ENCODE data around the gene ELSPBP1. TPM values are rescaled to one million over a fixed set of nuclear protein-coding genes. Genes with fewer than 3 reads are reported as not detected.

Gene ELSPBP1
- polyA plus RNA-seq, 4 donors = not detected

- DNase-seq (no peak), FAIRE-seq (no peak)
- WGBS, 3 donors = 74 to 81% (median 77%) methylated on average over 10 of the region's 10 CpGs
- peaks cover 0 to 5% of the 10 kb centered on the region in 2 donors for H3K9me3 ChIP-seq (ENCODE audit: control insufficient read depth in 2 of 2, insufficient read depth in 1 of 2, low read depth in 1 of 2, low read length in 1 of 2)
- H3K4me3 ChIP-seq (ENCODE audit: low read depth in 1 of 3, low read length in 3 of 3) = no peak overlapping the region
- H3K36me3 ChIP-seq (ENCODE audit: control insufficient read depth in 3 of 3, insufficient read depth in 2 of 3, low read depth in 1 of 3, low read length in 3 of 3) = no peaks in the 10 kb centered on the region
- no peaks in the 10 kb centered on the region for H3K4me1 ChIP-seq (ENCODE audit: control insufficient read depth in 3 of 3, insufficient read depth in 2 of 3, low read depth in 1 of 3, low read length in 2 of 3)
- no peaks in the 10 kb centered on the region for H3K27me3 ChIP-seq (ENCODE audit: control insufficient read depth in 3 of 3, insufficient read depth in 3 of 3, low read length in 3 of 3)
- no peak overlapping the region for H3K27ac ChIP-seq (ENCODE audit: low read depth in 1 of 3, low read length in 2 of 3)
Measured at GRCh38 chr19:48051335-48052033, 57.1 kb downstream of the ELSPBP1 start.

- Histone ChIP-seq H3K9me3 (ENCODE audit: control insufficient read depth in 2 of 2, insufficient read depth in 1 of 2, low read depth in 1 of 2, low read length in 1 of 2) (peaks cover 0 to 3% of the 10 kb centered on the region in 2 donors), H3K36me3 (ENCODE audit: control insufficient read depth in 3 of 3, insufficient read depth in 2 of 3, low read depth in 1 of 3, low read length in 3 of 3) (no peaks in the 10 kb centered on the region), H3K4me1 (ENCODE audit: control insufficient read depth in 3 of 3, insufficient read depth in 2 of 3, low read depth in 1 of 3, low read length in 2 of 3) (no peaks in the 10 kb centered on the region), H3K4me3 (ENCODE audit: low read depth in 1 of 3, low read length in 3 of 3) (no peak overlapping the region), H3K27ac (ENCODE audit: low read depth in 1 of 3, low read length in 2 of 3) (no peak overlapping the region), H3K27me3 (ENCODE audit: control insufficient read depth in 3 of 3, insufficient read depth in 3 of 3, low read length in 3 of 3) (no peaks in the 10 kb centered on the region)
- no peak for FAIRE-seq
- 81 to 90% (median 88%) methylated on average over 5 of the region's 5 CpGs for WGBS, 3 donors
- DNase-seq = no peak
Measured at GRCh38 chr19:48053076-48053475, 58.6 kb downstream of the ELSPBP1 start.

GRCh38 chr19:48053856-48054255 is 59.4 kb downstream of the ELSPBP1 start:
- no peaks in the 10 kb centered on the region for H3K27me3 ChIP-seq (ENCODE audit: control insufficient read depth in 3 of 3, insufficient read depth in 3 of 3, low read length in 3 of 3)
- no peak overlapping the region for H3K27ac ChIP-seq (ENCODE audit: low read depth in 1 of 3, low read length in 2 of 3)
- H3K36me3 ChIP-seq (ENCODE audit: control insufficient read depth in 3 of 3, insufficient read depth in 2 of 3, low read depth in 1 of 3, low read length in 3 of 3) = no peaks in the 10 kb centered on the region
- no peak for DNase-seq
- H3K4me1 ChIP-seq (ENCODE audit: control insufficient read depth in 3 of 3, insufficient read depth in 2 of 3, low read depth in 1 of 3, low read length in 2 of 3) = no peaks in the 10 kb centered on the region
- no peak for FAIRE-seq
- WGBS, 3 donors = 80 to 83% (median 83%) methylated on average over 5 of the region's 5 CpGs
- H3K9me3 ChIP-seq (ENCODE audit: control insufficient read depth in 2 of 2, insufficient read depth in 1 of 2, low read depth in 1 of 2, low read length in 1 of 2) = peaks cover 0 to 3% of the 10 kb centered on the region in 2 donors
- no peak overlapping the region for H3K4me3 ChIP-seq (ENCODE audit: low read depth in 1 of 3, low read length in 3 of 3)

GRCh38 chr19:48059331-48059730 is 64.9 kb downstream of the ELSPBP1 start:
- peaks cover 0 to 3% (median 3%) of the 10 kb centered on the region in 3 donors for H3K27me3 ChIP-seq (ENCODE audit: control insufficient read depth in 3 of 3, insufficient read depth in 3 of 3, low read length in 3 of 3)
- H3K27ac ChIP-seq (ENCODE audit: low read depth in 1 of 3, low read length in 2 of 3) = no peak overlapping the region
- no peak overlapping the region for H3K4me3 ChIP-seq (ENCODE audit: low read depth in 1 of 3, low read length in 3 of 3)
- WGBS, 3 donors = 75 to 87% (median 82%) methylated on average over 6 of the region's 6 CpGs
- no peaks in the 10 kb centered on the region for H3K4me1 ChIP-seq (ENCODE audit: control insufficient read depth in 3 of 3, insufficient read depth in 2 of 3, low read depth in 1 of 3, low read length in 2 of 3)
- FAIRE-seq = no peak
- DNase-seq = no peak
- H3K9me3 ChIP-seq (ENCODE audit: control insufficient read depth in 2 of 2, insufficient read depth in 1 of 2, low read depth in 1 of 2, low read length in 1 of 2) = no peaks in the 10 kb centered on the region
- H3K36me3 ChIP-seq (ENCODE audit: control insufficient read depth in 3 of 3, insufficient read depth in 2 of 3, low read depth in 1 of 3, low read length in 3 of 3) = no peaks in the 10 kb centered on the region

GRCh38 chr19:48060381-48060780 is 65.9 kb downstream of the ELSPBP1 start:
- Histone ChIP-seq H3K4me3 (ENCODE audit: low read depth in 1 of 3, low read length in 3 of 3) (no peak overlapping the region), H3K27ac (ENCODE audit: low read depth in 1 of 3, low read length in 2 of 3) (no peak overlapping the region), H3K27me3 (ENCODE audit: control insufficient read depth in 3 of 3, insufficient read depth in 3 of 3, low read length in 3 of 3) (peaks cover 0 to 3% (median 3%) of the 10 kb centered on the region in 3 donors), H3K36me3 (ENCODE audit: control insufficient read depth in 3 of 3, insufficient read depth in 2 of 3, low read depth in 1 of 3, low read length in 3 of 3) (no peaks in the 10 kb centered on the region), H3K9me3 (ENCODE audit: control insufficient read depth in 2 of 2, insufficient read depth in 1 of 2, low read depth in 1 of 2, low read length in 1 of 2) (no peaks in the 10 kb centered on the region), H3K4me1 (ENCODE audit: control insufficient read depth in 3 of 3, insufficient read depth in 2 of 3, low read depth in 1 of 3, low read length in 2 of 3) (no peaks in the 10 kb centered on the region)
- no peak for FAIRE-seq
- no peak for DNase-seq
- 78 to 92% (median 86%) methylated on average over 5 of the region's 5 CpGs for WGBS, 3 donors

- Histone ChIP-seq H3K36me3 (ENCODE audit: control insufficient read depth in 3 of 3, insufficient read depth in 2 of 3, low read depth in 1 of 3, low read length in 3 of 3) (no peaks in the 10 kb centered on the region), H3K27me3 (ENCODE audit: control insufficient read depth in 3 of 3, insufficient read depth in 3 of 3, low read length in 3 of 3) (peaks cover 0 to 3% (median 3%) of the 10 kb centered on the region in 3 donors), H3K4me3 (ENCODE audit: low read depth in 1 of 3, low read length in 3 of 3) (no peak overlapping the region), H3K4me1 (ENCODE audit: control insufficient read depth in 3 of 3, insufficient read depth in 2 of 3, low read depth in 1 of 3, low read length in 2 of 3) (no peaks in the 10 kb centered on the region), H3K9me3 (ENCODE audit: control insufficient read depth in 2 of 2, insufficient read depth in 1 of 2, low read depth in 1 of 2, low read length in 1 of 2) (no peaks in the 10 kb centered on the region), H3K27ac (ENCODE audit: low read depth in 1 of 3, low read length in 2 of 3) (no peak overlapping the region)
- WGBS, 3 donors = 51 to 56% (median 52%) methylated on average over 37 of the region's 37 CpGs
- DNase-seq (no peak), FAIRE-seq (no peak)
Measured at GRCh38 chr19:48061401-48062344, 67.2 kb downstream of the ELSPBP1 start.

GRCh38 chr19:48064509-48064908 is 70.1 kb downstream of the ELSPBP1 start:
- Histone ChIP-seq H3K27me3 (ENCODE audit: control insufficient read depth in 3 of 3, insufficient read depth in 3 of 3, low read length in 3 of 3) (peaks cover 0 to 3% (median 3%) of the 10 kb centered on the region in 3 donors), H3K4me1 (ENCODE audit: control insufficient read depth in 3 of 3, insufficient read depth in 2 of 3, low read depth in 1 of 3, low read length in 2 of 3) (no peaks in the 10 kb centered on the region), H3K36me3 (ENCODE audit: control insufficient read depth in 3 of 3, insufficient read depth in 2 of 3, low read depth in 1 of 3, low read length in 3 of 3) (no peaks in the 10 kb centered on the region), H3K4me3 (ENCODE audit: low read depth in 1 of 3, low read length in 3 of 3) (no peak overlapping the region), H3K9me3 (ENCODE audit: control insufficient read depth in 2 of 2, insufficient read depth in 1 of 2, low read depth in 1 of 2, low read length in 1 of 2) (no peaks in the 10 kb centered on the region), H3K27ac (ENCODE audit: low read depth in 1 of 3, low read length in 2 of 3) (no peak overlapping the region)
- DNase-seq = no peak
- 64 to 70% (median 69%) methylated on average over 2 of the region's 2 CpGs for WGBS, 3 donors
- FAIRE-seq = no peak

GRCh38 chr19:48069435-48069834 is 75.0 kb downstream of the ELSPBP1 start:
- Histone ChIP-seq H3K27me3 (ENCODE audit: control insufficient read depth in 3 of 3, insufficient read depth in 3 of 3, low read length in 3 of 3) (no peaks in the 10 kb centered on the region), H3K9me3 (ENCODE audit: control insufficient read depth in 2 of 2, insufficient read depth in 1 of 2, low read depth in 1 of 2, low read length in 1 of 2) (no peaks in the 10 kb centered on the region), H3K4me3 (ENCODE audit: low read depth in 1 of 3, low read length in 3 of 3) (no peak overlapping the region), H3K4me1 (ENCODE audit: control insufficient read depth in 3 of 3, insufficient read depth in 2 of 3, low read depth in 1 of 3, low read length in 2 of 3) (no peaks in the 10 kb centered on the region), H3K36me3 (ENCODE audit: control insufficient read depth in 3 of 3, insufficient read depth in 2 of 3, low read depth in 1 of 3, low read length in 3 of 3) (no peaks in the 10 kb centered on the region), H3K27ac (ENCODE audit: low read depth in 1 of 3, low read length in 2 of 3) (no peak overlapping the region)
- FAIRE-seq (no peak), DNase-seq (no peak)
- 71 to 76% (median 74%) methylated on average over 2 of the region's 2 CpGs for WGBS, 3 donors

All from small intestine (tissue), 7 donors.